Measurements from ENCODE around the gene CPNE5. TPM values are rescaled to one million over a fixed set of nuclear protein-coding genes. Genes with fewer than 3 reads are reported as not detected.

CPNE5 gene
- polyA plus RNA-seq, 1 of the 3 experiments (the other 2 are of a cell fraction): 0.30 TPM

- Histone ChIP-seq H4K20me1 (ENCODE audit: insufficient read depth) (no peaks in the 10 kb centered on the region), H3K9me2 (no peaks in the 10 kb centered on the region), H3K36me3 (replicated peaks in 1 of 2; ENCODE audit: control insufficient read depth in 1 of 2, insufficient read depth in 2 of 2, low read length in 1 of 2) (no peaks in the 10 kb centered on the region), H3K27me3 (ENCODE audit: insufficient read depth) (peaks cover 12% of the 10 kb centered on the region), H2AFZ (ENCODE audit: low read depth) (no peak overlapping the region), H3K4me2 (peak overlapping the region; percentile 84), H3K9ac (no peak overlapping the region), H3K4me3 (ENCODE audit: low read depth in 2 of 2, low read length in 1 of 2) (peak overlapping the region in 1 of 2 experiments; percentile 62; a peak in 1 of 4 replicates), H3K4me1 (ENCODE audit: control insufficient read depth in 1 of 2, insufficient read depth in 2 of 2, low read depth in 1 of 2, low read length in 1 of 2) (peaks cover 0 to 23% of the 10 kb centered on the region in 2 experiments; a peak in 1 of 4 replicates), H3F3A (replicated peaks; ENCODE audit: insufficient read depth) (peaks cover 4% of the 10 kb centered on the region), H3K9me3 (no peaks in the 10 kb centered on the region), H3K79me2 (ENCODE audit: insufficient read depth) (no peaks in the 10 kb centered on the region), H3K27ac (ENCODE audit: low read depth in 2 of 2, low read length in 1 of 2) (no peak overlapping the region)
- no peak for DNase-seq
- CTCF ChIA-PET: interaction anchor here (0.6 to 3.9 kb wide), 5 partner anchors 9 to 202 kb away, joined by 3 to 19 read pairs (median 4); no protein-coding TSS in a partner anchor
- POLR2A ChIA-PET: interaction anchor here (0.6 kb wide), 1 partner anchor 325 kb away, joined by 3 read pairs; no protein-coding TSS in a partner anchor
- TF ChIP-seq RFX5 (IDR thresholded peaks at IDR 0.05; ENCODE audit: low read length) (no peak), CTCF (IDR thresholded peaks at IDR 0.05) (no peak), MEF2A (IDR thresholded peaks at IDR 0.05; ENCODE audit: borderline replicate concordance, low read depth) (no peak), EZH2phosphoT487 (IDR thresholded peaks at IDR 0.05; ENCODE audit: borderline replicate concordance, low read depth) (no peak), FOXJ3 (CRISPR knock-in tag; IDR thresholded peaks at IDR 0.05) (no peak), NFIC (IDR thresholded peaks at IDR 0.05; ENCODE audit: borderline replicate concordance) (no peak), SMC3 (IDR thresholded peaks at IDR 0.05; ENCODE audit: low read depth, low read length) (no peak), ZBTB33 (IDR thresholded peaks at IDR 0.05; ENCODE audit: borderline replicate concordance, low read depth) (no peak), REST (IDR thresholded peaks at IDR 0.05; ENCODE audit: low read depth, low read length) (no peak), MAX (IDR thresholded peaks at IDR 0.05; ENCODE audit: low read depth) (no peak), TEAD4 (IDR thresholded peaks at IDR 0.05; ENCODE audit: borderline replicate concordance, insufficient read depth) (no peak), JUND (IDR thresholded peaks at IDR 0.05) (no peak)
- 93% methylated on average over 23 of the region's 44 CpGs for WGBS (ENCODE audit: low lambda C conversion rate)
Measured at GRCh38 chr6:36840432-36841403, 1.5 kb upstream of the CPNE5 start.
